Cardiac muscle cell (in vitro differentiated cells and primary cell): ENCODE results near the gene PRCP. TPM values are rescaled to one million over a fixed set of nuclear protein-coding genes. Genes with fewer than 3 reads are reported as not detected.

Experiments used
- DNase-seq, 2 donors: peaks; one replicate each; pipeline versions ENCODE4 v3.0.0 to v3.0.0-alpha.2; 2010 to 2017; ENCODE audit warnings: low read depth in 1 of 2, low spot score in 1 of 2
- H3K27ac ChIP-seq: fragments of 200-600 bp; sonication (generic); 2 replicates; pipeline ENCODE4 v1.5.1; 2016
- H3K27me3 ChIP-seq: fragments of 200-600 bp; sonication (generic); 2 replicates; pipeline ENCODE4 v1.6.0; 2016; ENCODE audit warnings: control low read depth
- H3K36me3 ChIP-seq: fragments of 200-600 bp; sonication (generic); 2 replicates; pipeline ENCODE4 v1.5.1; 2016; ENCODE audit warnings: control low read depth
- H3K4me1 ChIP-seq: fragments of 200-600 bp; sonication (generic); 2 replicates; pipeline ENCODE4 v1.8.1; 2017; ENCODE audit warnings: low read depth, mild to moderate bottlenecking, mixed run types
- H3K4me3 ChIP-seq: fragments of 200-600 bp; sonication (generic); 2 replicates; pipeline ENCODE4 v1.5.1; 2016; ENCODE audit warnings: mild to moderate bottlenecking
- H3K9me3 ChIP-seq: fragments of 200-600 bp; sonication (generic); 2 replicates; pipeline ENCODE4 v1.5.1; 2017; ENCODE audit warnings: low read depth, mild to moderate bottlenecking, control low read depth
- polyA plus RNA-seq: library from polyadenylated mRNA; unstranded; fragments of >200 nt; fragmentation: Nextera tagmentation; extraction: Ambion mirVana; gene quantifications from 2 replicates; pipeline ENCODE4 v1.2.1, GENCODE V29; 2016
- total RNA-seq: library from RNA; depleted of rRNA; stranded (reverse); fragments of >200 nt; gene quantifications from 2 replicates; pipeline ENCODE4 v1.2.3, GENCODE V29; 2016
- TF ChIP-seq, protein P1 (sequence below): IDR thresholded peaks from 2 replicates; pipeline ENCODE4 v1.5.1; 2012; ENCODE audit warnings: low read depth, mild to moderate bottlenecking, low read length

PRCP gene
- total and polyA plus RNA-seq, 2 experiments from 2014 or later, result 61.1 to 106 TPM

DNA sequence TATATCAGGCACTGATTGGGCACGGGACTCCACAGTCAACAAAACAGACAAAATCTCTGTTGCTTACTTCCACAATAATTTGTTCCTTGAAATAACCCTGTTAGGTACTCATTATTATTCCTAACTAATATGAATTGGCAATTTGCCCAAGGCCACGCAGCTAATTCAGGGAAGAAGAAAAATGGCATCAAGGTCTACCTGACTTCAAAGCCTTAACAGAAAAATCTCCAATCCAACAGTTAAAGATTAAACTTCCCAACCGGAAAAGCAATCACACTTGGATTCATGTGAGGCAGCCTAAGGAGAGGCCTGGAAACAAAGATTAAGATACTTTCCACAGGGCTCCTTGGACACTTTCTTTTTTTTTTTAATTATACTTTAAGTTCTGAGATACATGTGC is 68.9 kb downstream of the PRCP start:
- Histone ChIP-seq H3K27ac (no peak overlapping the region), H3K4me3 (no peak overlapping the region)
- TF ChIP-seq, protein P1, sequence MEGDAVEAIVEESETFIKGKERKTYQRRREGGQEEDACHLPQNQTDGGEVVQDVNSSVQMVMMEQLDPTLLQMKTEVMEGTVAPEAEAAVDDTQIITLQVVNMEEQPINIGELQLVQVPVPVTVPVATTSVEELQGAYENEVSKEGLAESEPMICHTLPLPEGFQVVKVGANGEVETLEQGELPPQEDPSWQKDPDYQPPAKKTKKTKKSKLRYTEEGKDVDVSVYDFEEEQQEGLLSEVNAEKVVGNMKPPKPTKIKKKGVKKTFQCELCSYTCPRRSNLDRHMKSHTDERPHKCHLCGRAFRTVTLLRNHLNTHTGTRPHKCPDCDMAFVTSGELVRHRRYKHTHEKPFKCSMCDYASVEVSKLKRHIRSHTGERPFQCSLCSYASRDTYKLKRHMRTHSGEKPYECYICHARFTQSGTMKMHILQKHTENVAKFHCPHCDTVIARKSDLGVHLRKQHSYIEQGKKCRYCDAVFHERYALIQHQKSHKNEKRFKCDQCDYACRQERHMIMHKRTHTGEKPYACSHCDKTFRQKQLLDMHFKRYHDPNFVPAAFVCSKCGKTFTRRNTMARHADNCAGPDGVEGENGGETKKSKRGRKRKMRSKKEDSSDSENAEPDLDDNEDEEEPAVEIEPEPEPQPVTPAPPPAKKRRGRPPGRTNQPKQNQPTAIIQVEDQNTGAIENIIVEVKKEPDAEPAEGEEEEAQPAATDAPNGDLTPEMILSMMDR, result no peak

GRCh38 chr11:82830746-82831145 is 69.5 kb downstream of the PRCP start:
- TF ChIP-seq, protein P1, result no peak
- no peak for DNase-seq
- no peaks in the 10 kb centered on the region for H3K9me3 ChIP-seq
- H3K4me1 ChIP-seq, result no peaks in the 10 kb centered on the region
- no peak overlapping the region for H3K4me3 ChIP-seq
- H3K27me3 ChIP-seq, result no peaks in the 10 kb centered on the region
- no peak overlapping the region for H3K27ac ChIP-seq
- no peaks in the 10 kb centered on the region for H3K36me3 ChIP-seq

More for the DNA sequence above, 68.9 kb downstream of the PRCP start:
- no peaks in the 10 kb centered on the region for H3K27me3 ChIP-seq
- H3K36me3 ChIP-seq, result no peaks in the 10 kb centered on the region
- no peak for DNase-seq
- no peaks in the 10 kb centered on the region for H3K9me3 ChIP-seq
- H3K4me1 ChIP-seq, result no peaks in the 10 kb centered on the region

- no peaks in the 10 kb centered on the region for H3K4me1 ChIP-seq
- no peaks in the 10 kb centered on the region for H3K36me3 ChIP-seq
- H3K27ac ChIP-seq, result no peak overlapping the region
- no peaks in the 10 kb centered on the region for H3K27me3 ChIP-seq
- H3K4me3 ChIP-seq, result no peak overlapping the region
- TF ChIP-seq, protein P1, result no peak
- H3K9me3 ChIP-seq, result no peaks in the 10 kb centered on the region
- DNase-seq, result no peak
Observed at GRCh38 chr11:82829101-82829500, 71.1 kb downstream of the PRCP start.

DNA sequence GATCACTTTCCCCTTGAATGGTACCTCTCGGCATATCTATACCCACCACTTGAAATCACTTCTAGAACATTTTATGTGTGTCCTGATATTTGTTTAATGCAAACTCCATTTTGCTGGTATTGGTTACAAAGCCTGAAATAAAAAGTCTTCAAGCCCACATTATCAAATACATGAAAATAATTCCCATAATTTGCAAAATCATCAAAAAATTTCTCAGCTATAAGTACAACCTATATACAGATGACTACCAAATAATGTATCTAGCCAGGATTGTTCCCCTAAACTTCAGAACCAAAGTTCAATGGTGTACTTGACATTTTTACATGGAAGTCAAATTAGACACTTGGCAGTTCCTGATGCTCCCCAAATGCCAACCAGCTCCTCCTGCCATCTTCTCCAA is 71.8 kb downstream of the PRCP start:
- Histone ChIP-seq H3K27ac (no peak overlapping the region), H3K4me1 (no peaks in the 10 kb centered on the region), H3K36me3 (peaks cover 2% of the 10 kb centered on the region), H3K27me3 (no peaks in the 10 kb centered on the region), H3K9me3 (no peaks in the 10 kb centered on the region), H3K4me3 (no peak overlapping the region)
- no peak for DNase-seq
- TF ChIP-seq, protein P1, result no peak

GRCh38 chr11:82826526-82826925 is 73.7 kb downstream of the PRCP start:
- H3K27ac ChIP-seq, result no peak overlapping the region
- peaks cover 4% of the 10 kb centered on the region for H3K4me1 ChIP-seq
- H3K36me3 ChIP-seq, result peaks cover 2% of the 10 kb centered on the region
- H3K9me3 ChIP-seq, result no peaks in the 10 kb centered on the region
- DNase-seq, result peak in 1 of 2 donors; percentile 11
- TF ChIP-seq, protein P1, result no peak
- H3K27me3 ChIP-seq, result no peaks in the 10 kb centered on the region
- no peak overlapping the region for H3K4me3 ChIP-seq
